ENCODE measurements around the gene STK17B.

DNA sequence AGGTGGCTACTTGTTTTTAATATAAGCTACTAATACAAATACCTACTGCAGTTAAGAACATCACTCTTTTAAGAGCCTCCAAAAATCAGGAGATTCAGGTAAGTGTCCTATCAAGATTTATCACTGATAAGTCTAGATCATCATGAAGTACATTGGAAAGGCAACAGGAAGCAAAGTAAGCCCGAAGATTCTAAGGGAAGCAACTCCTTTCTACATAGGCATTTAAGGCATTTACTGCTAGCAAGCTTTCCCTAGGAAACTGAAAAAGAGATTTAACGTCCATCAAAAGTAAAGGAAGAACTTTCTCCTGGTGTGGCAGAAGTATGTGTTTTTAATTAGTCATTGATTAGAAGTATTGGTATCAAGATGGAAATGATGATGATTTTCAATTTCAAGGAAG is 3.7 kb downstream of the STK17B start:
- TF ChIP-seq POLR2A (IDR thresholded peaks at IDR 0.05) (no peak), CTCF (IDR thresholded peaks at IDR 0.05) (no peak)

All from uterus (tissue), 2 donors.